Nephron progenitor cell (in vitro differentiated cells): Measurements from ENCODE around the gene GRAP2.

Source experiments
- DNase-seq: peaks from one replicate; pipeline ENCODE4 v3.0.0; 2021
- H3K27ac Mint-ChIP-seq: 2 replicates; pipeline ENCODE4 v1.8.0; 2021; ENCODE audit warnings: mild to moderate bottlenecking, moderate library complexity, mixed read lengths
- H3K27me3 Mint-ChIP-seq: 2 replicates; pipeline ENCODE4 v1.8.0; 2021; ENCODE audit warnings: mild to moderate bottlenecking, low read depth, mixed read lengths; ENCODE audit not compliant: poor library complexity
- H3K36me3 Mint-ChIP-seq: 2 replicates; pipeline ENCODE4 v1.8.0; 2021; ENCODE audit warnings: low read depth, mixed read lengths
- H3K4me1 Mint-ChIP-seq: 2 replicates; pipeline ENCODE4 v1.8.0; 2021; ENCODE audit warnings: mixed read lengths
- H3K4me3 Mint-ChIP-seq: 2 replicates; pipeline ENCODE4 v1.8.0; 2021; ENCODE audit warnings: mild to moderate bottlenecking, moderate library complexity, mixed read lengths
- H3K9me3 Mint-ChIP-seq: 2 replicates; pipeline ENCODE4 v1.8.0; 2021; ENCODE audit warnings: mild to moderate bottlenecking, moderate library complexity, mixed read lengths
- CTCF ChIP-seq: fragments of 200-600 bp; sonication (generic); IDR thresholded peaks from 2 replicates; pipeline ENCODE4 v1.5.0; 2021; ENCODE audit warnings: antibody characterized with exemption

The GRAP2 gene

GRCh38 chr22:39972641-39973040, 71.8 kb downstream of the GRAP2 start:
- peaks cover 13% of the 10 kb centered on the region for H3K27me3 Mint-ChIP-seq
- no peak overlapping the region for H3K4me3 Mint-ChIP-seq
- H3K27ac Mint-ChIP-seq: peak overlapping the region; percentile 40
- no peaks in the 10 kb centered on the region for H3K36me3 Mint-ChIP-seq
- H3K4me1 Mint-ChIP-seq: peaks cover 57% of the 10 kb centered on the region
- no peak for DNase-seq
- no peak for TF ChIP-seq CTCF
- no peaks in the 10 kb centered on the region for H3K9me3 Mint-ChIP-seq

- TF ChIP-seq CTCF: no peak
- Mint-ChIP-seq H3K4me3 (no peak overlapping the region), H3K4me1 (peaks cover 50% of the 10 kb centered on the region), H3K9me3 (no peaks in the 10 kb centered on the region), H3K27ac (no peak overlapping the region), H3K36me3 (no peaks in the 10 kb centered on the region), H3K27me3 (peaks cover 13% of the 10 kb centered on the region)
- DNase-seq: no peak
Observed at GRCh38 chr22:39973656-39974055, 72.8 kb downstream of the GRAP2 start.

- no peak for TF ChIP-seq CTCF
- Mint-ChIP-seq H3K27ac (no peak overlapping the region), H3K36me3 (no peaks in the 10 kb centered on the region), H3K4me3 (no peak overlapping the region), H3K4me1 (peaks cover 46% of the 10 kb centered on the region), H3K9me3 (no peaks in the 10 kb centered on the region), H3K27me3 (peaks cover 13% of the 10 kb centered on the region)
- no peak for DNase-seq
Observed at GRCh38 chr22:39974065-39974464, 73.2 kb downstream of the GRAP2 start.

GRCh38 chr22:39979048-39979447, 78.2 kb downstream of the GRAP2 start:
- no peak for DNase-seq
- H3K27ac Mint-ChIP-seq: no peak overlapping the region
- no peaks in the 10 kb centered on the region for H3K9me3 Mint-ChIP-seq
- peaks cover 14% of the 10 kb centered on the region for H3K4me1 Mint-ChIP-seq
- no peak for TF ChIP-seq CTCF
- H3K27me3 Mint-ChIP-seq: peaks cover 20% of the 10 kb centered on the region
- H3K36me3 Mint-ChIP-seq: no peaks in the 10 kb centered on the region
- H3K4me3 Mint-ChIP-seq: no peak overlapping the region

- TF ChIP-seq CTCF: no peak
- no peaks in the 10 kb centered on the region for H3K9me3 Mint-ChIP-seq
- no peak overlapping the region for H3K4me3 Mint-ChIP-seq
- H3K4me1 Mint-ChIP-seq: peaks cover 15% of the 10 kb centered on the region
- H3K27me3 Mint-ChIP-seq: peaks cover 20% of the 10 kb centered on the region
- no peak overlapping the region for H3K27ac Mint-ChIP-seq
- no peak for DNase-seq
- H3K36me3 Mint-ChIP-seq: no peaks in the 10 kb centered on the region
Observed at GRCh38 chr22:39979458-39979857, 78.6 kb downstream of the GRAP2 start.

GRCh38 chr22:39980596-39980995, 79.7 kb downstream of the GRAP2 start:
- TF ChIP-seq CTCF: no peak
- Mint-ChIP-seq H3K27me3 (peaks cover 23% of the 10 kb centered on the region), H3K4me1 (peaks cover 19% of the 10 kb centered on the region), H3K4me3 (no peak overlapping the region), H3K9me3 (no peaks in the 10 kb centered on the region), H3K27ac (no peak overlapping the region), H3K36me3 (no peaks in the 10 kb centered on the region)
- DNase-seq: no peak
